VCaP (cell line): ENCODE results near the gene MPPED2.

Experiments used
- H3K27ac ChIP-seq: fragments of 450-650 bp; 2 replicates; pipeline ENCODE4 v1.5.1; 2017
- CTCF ChIP-seq: fragments of 450-650 bp; conservative IDR thresholded peaks from 2 replicates; pipeline ENCODE4 v1.5.1; 2017; ENCODE audit warnings: mild to moderate bottlenecking, moderate library complexity

Gene MPPED2

GRCh38 chr11:30422447-30423278, 163.5 kb downstream of the MPPED2 start:
- TF ChIP-seq CTCF = no peak
- peak overlapping the region; percentile 93 for H3K27ac ChIP-seq

GRCh38 chr11:30420233-30420787, 165.8 kb downstream of the MPPED2 start:
- H3K27ac ChIP-seq = no peak overlapping the region
- no peak for TF ChIP-seq CTCF

GRCh38 chr11:30414806-30415205, 171.3 kb downstream of the MPPED2 start:
- no peak for TF ChIP-seq CTCF

GRCh38 chr11:30414244-30414643, 171.9 kb downstream of the MPPED2 start:
- H3K27ac ChIP-seq = no peak overlapping the region
- TF ChIP-seq CTCF = no peak

More at GRCh38 chr11:30414806-30415205, 171.3 kb downstream of the MPPED2 start:
- H3K27ac ChIP-seq = no peak overlapping the region

GRCh38 chr11:30412509-30412908, 173.6 kb downstream of the MPPED2 start:
- H3K27ac ChIP-seq = no peak overlapping the region
- TF ChIP-seq CTCF = no peak

GRCh38 chr11:30411383-30411782, 174.8 kb downstream of the MPPED2 start:
- TF ChIP-seq CTCF = no peak
- no peak overlapping the region for H3K27ac ChIP-seq

- no peak for TF ChIP-seq CTCF
Observed at GRCh38 chr11:30406978-30407762, 179.0 kb downstream of the MPPED2 start.

More at GRCh38 chr11:30406978-30407762, 179.0 kb downstream of the MPPED2 start:
- H3K27ac ChIP-seq = no peak overlapping the region
